ENCODE data around the gene MIS12.

The MIS12 gene

GRCh38 chr17:5467416-5467815, 18.9 kb upstream of the MIS12 start:
- Histone ChIP-seq H3K4me1 (ENCODE audit: control insufficient read depth in 1 of 2, insufficient read depth in 2 of 2, low read length in 2 of 2) (peaks cover 8 to 13% of the 10 kb centered on the region in 2 donors), H3K9ac (ENCODE audit: low read depth in 1 of 2, low read length in 2 of 2) (peak overlapping the region; percentile 78 to 81), H3K4me3 (ENCODE audit: low read depth in 1 of 2, low read length in 2 of 2) (peak overlapping the region; percentile 93 to 94), H3K9me3 (ENCODE audit: control insufficient read depth in 1 of 2, low read length in 2 of 2) (no peaks in the 10 kb centered on the region), H3K27me3 (ENCODE audit: control insufficient read depth in 1 of 2, insufficient read depth in 2 of 2, low read length in 2 of 2) (no peaks in the 10 kb centered on the region), H3K36me3 (ENCODE audit: control insufficient read depth in 1 of 2, insufficient read depth in 2 of 2, low read length in 2 of 2) (peaks cover 6 to 8% of the 10 kb centered on the region in 2 donors), H3K27ac (ENCODE audit: low read depth, low read length) (no peak overlapping the region)

GRCh38 chr17:5468075-5468473, 18.3 kb upstream of the MIS12 start:
- H3K4me1 ChIP-seq (ENCODE audit: control insufficient read depth in 1 of 2, insufficient read depth in 2 of 2, low read length in 2 of 2) = peaks cover 8 to 13% of the 10 kb centered on the region in 2 donors
- no peaks in the 10 kb centered on the region for H3K9me3 ChIP-seq (ENCODE audit: control insufficient read depth in 1 of 2, low read length in 2 of 2)
- H3K36me3 ChIP-seq (ENCODE audit: control insufficient read depth in 1 of 2, insufficient read depth in 2 of 2, low read length in 2 of 2) = peaks cover 9 to 10% of the 10 kb centered on the region in 2 donors
- H3K9ac ChIP-seq (ENCODE audit: low read depth in 1 of 2, low read length in 2 of 2) = peak overlapping the region; percentile 78 to 81
- H3K4me3 ChIP-seq (ENCODE audit: low read depth in 1 of 2, low read length in 2 of 2) = peak overlapping the region; percentile 93 to 94
- H3K27ac ChIP-seq (ENCODE audit: low read depth, low read length) = no peak overlapping the region
- H3K27me3 ChIP-seq (ENCODE audit: control insufficient read depth in 1 of 2, insufficient read depth in 2 of 2, low read length in 2 of 2) = no peaks in the 10 kb centered on the region

- no peak overlapping the region for H3K27ac ChIP-seq (ENCODE audit: low read depth, low read length)
- no peaks in the 10 kb centered on the region for H3K27me3 ChIP-seq (ENCODE audit: control insufficient read depth in 1 of 2, insufficient read depth in 2 of 2, low read length in 2 of 2)
- no peak overlapping the region for H3K4me3 ChIP-seq (ENCODE audit: low read depth in 1 of 2, low read length in 2 of 2)
- H3K4me1 ChIP-seq (ENCODE audit: control insufficient read depth in 1 of 2, insufficient read depth in 2 of 2, low read length in 2 of 2) = peaks cover 2 to 9% of the 10 kb centered on the region in 2 donors
- no peaks in the 10 kb centered on the region for H3K9me3 ChIP-seq (ENCODE audit: control insufficient read depth in 1 of 2, low read length in 2 of 2)
- H3K9ac ChIP-seq (ENCODE audit: low read depth in 1 of 2, low read length in 2 of 2) = no peak overlapping the region
- peaks cover 36 to 44% of the 10 kb centered on the region in 2 donors for H3K36me3 ChIP-seq (ENCODE audit: control insufficient read depth in 1 of 2, insufficient read depth in 2 of 2, low read length in 2 of 2)
Measured at GRCh38 chr17:5472511-5472910, 13.9 kb upstream of the MIS12 start.

GRCh38 chr17:5473906-5474305, 12.5 kb upstream of the MIS12 start:
- Histone ChIP-seq H3K9me3 (ENCODE audit: control insufficient read depth in 1 of 2, low read length in 2 of 2) (no peaks in the 10 kb centered on the region), H3K36me3 (ENCODE audit: control insufficient read depth in 1 of 2, insufficient read depth in 2 of 2, low read length in 2 of 2) (peaks cover 47 to 57% of the 10 kb centered on the region in 2 donors), H3K4me1 (ENCODE audit: control insufficient read depth in 1 of 2, insufficient read depth in 2 of 2, low read length in 2 of 2) (no peaks in the 10 kb centered on the region), H3K9ac (ENCODE audit: low read depth in 1 of 2, low read length in 2 of 2) (no peak overlapping the region), H3K27me3 (ENCODE audit: control insufficient read depth in 1 of 2, insufficient read depth in 2 of 2, low read length in 2 of 2) (no peaks in the 10 kb centered on the region), H3K27ac (ENCODE audit: low read depth, low read length) (no peak overlapping the region), H3K4me3 (ENCODE audit: low read depth in 1 of 2, low read length in 2 of 2) (no peak overlapping the region)

GRCh38 chr17:5478992-5479391, 7.4 kb upstream of the MIS12 start:
- H3K36me3 ChIP-seq (ENCODE audit: control insufficient read depth in 1 of 2, insufficient read depth in 2 of 2, low read length in 2 of 2) = peaks cover 51 to 87% of the 10 kb centered on the region in 2 donors

GRCh38 chr17:5480962-5481361, 5.4 kb upstream of the MIS12 start:
- H3K36me3 ChIP-seq (ENCODE audit: control insufficient read depth in 1 of 2, insufficient read depth in 2 of 2, low read length in 2 of 2) = peaks cover 39 to 74% of the 10 kb centered on the region in 2 donors
- H3K27me3 ChIP-seq (ENCODE audit: control insufficient read depth in 1 of 2, insufficient read depth in 2 of 2, low read length in 2 of 2) = no peaks in the 10 kb centered on the region
- H3K4me3 ChIP-seq (ENCODE audit: low read depth in 1 of 2, low read length in 2 of 2) = no peak overlapping the region
- H3K4me1 ChIP-seq (ENCODE audit: control insufficient read depth in 1 of 2, insufficient read depth in 2 of 2, low read length in 2 of 2) = peaks cover 8% of the 10 kb centered on the region in 2 donors
- no peaks in the 10 kb centered on the region for H3K9me3 ChIP-seq (ENCODE audit: control insufficient read depth in 1 of 2, low read length in 2 of 2)
- no peak overlapping the region for H3K9ac ChIP-seq (ENCODE audit: low read depth in 1 of 2, low read length in 2 of 2)
- no peak overlapping the region for H3K27ac ChIP-seq (ENCODE audit: low read depth, low read length)

More at GRCh38 chr17:5478992-5479391, 7.4 kb upstream of the MIS12 start:
- no peak overlapping the region for H3K4me3 ChIP-seq (ENCODE audit: low read depth in 1 of 2, low read length in 2 of 2)
- H3K9ac ChIP-seq (ENCODE audit: low read depth in 1 of 2, low read length in 2 of 2) = no peak overlapping the region
- H3K9me3 ChIP-seq (ENCODE audit: control insufficient read depth in 1 of 2, low read length in 2 of 2) = no peaks in the 10 kb centered on the region
- H3K4me1 ChIP-seq (ENCODE audit: control insufficient read depth in 1 of 2, insufficient read depth in 2 of 2, low read length in 2 of 2) = no peaks in the 10 kb centered on the region
- H3K27me3 ChIP-seq (ENCODE audit: control insufficient read depth in 1 of 2, insufficient read depth in 2 of 2, low read length in 2 of 2) = no peaks in the 10 kb centered on the region
- H3K27ac ChIP-seq (ENCODE audit: low read depth, low read length) = no peak overlapping the region

GRCh38 chr17:5481451-5481850, 4.9 kb upstream of the MIS12 start:
- Histone ChIP-seq H3K36me3 (ENCODE audit: control insufficient read depth in 1 of 2, insufficient read depth in 2 of 2, low read length in 2 of 2) (peaks cover 38 to 69% of the 10 kb centered on the region in 2 donors), H3K4me3 (ENCODE audit: low read depth in 1 of 2, low read length in 2 of 2) (no peak overlapping the region), H3K27ac (ENCODE audit: low read depth, low read length) (no peak overlapping the region), H3K9me3 (ENCODE audit: control insufficient read depth in 1 of 2, low read length in 2 of 2) (no peaks in the 10 kb centered on the region), H3K4me1 (ENCODE audit: control insufficient read depth in 1 of 2, insufficient read depth in 2 of 2, low read length in 2 of 2) (peaks cover 8% of the 10 kb centered on the region in 2 donors), H3K9ac (ENCODE audit: low read depth in 1 of 2, low read length in 2 of 2) (no peak overlapping the region), H3K27me3 (ENCODE audit: control insufficient read depth in 1 of 2, insufficient read depth in 2 of 2, low read length in 2 of 2) (no peaks in the 10 kb centered on the region)

GRCh38 chr17:5485270-5486205, 828 bp upstream of the MIS12 start, which contains the start of gene DERL2:
Gene DERL2 (minus strand): TSS chr17:5486178. CDS start chr17:5486161, 17 bp downstream.
- Histone ChIP-seq H3K36me3 (ENCODE audit: control insufficient read depth in 1 of 2, insufficient read depth in 2 of 2, low read length in 2 of 2) (peaks cover 18 to 53% of the 10 kb centered on the region in 2 donors), H3K27me3 (ENCODE audit: control insufficient read depth in 1 of 2, insufficient read depth in 2 of 2, low read length in 2 of 2) (no peaks in the 10 kb centered on the region)

GRCh38 chr17:5488752-5489151, 2.4 kb downstream of the MIS12 start:
- H3K9ac ChIP-seq (ENCODE audit: low read depth in 1 of 2, low read length in 2 of 2) = no peak overlapping the region

More at GRCh38 chr17:5485270-5486205, 828 bp upstream of the MIS12 start, which contains the start of gene DERL2:
- Histone ChIP-seq H3K9ac (ENCODE audit: low read depth in 1 of 2, low read length in 2 of 2) (peak within 1 kb of the TSS; percentile 91 to 97), H3K27ac (ENCODE audit: low read depth, low read length) (peak within 1 kb of the TSS; percentile 99), H3K4me3 (ENCODE audit: low read depth in 1 of 2, low read length in 2 of 2) (peak within 1 kb of the TSS; percentile 89 to 98), H3K4me1 (ENCODE audit: control insufficient read depth in 1 of 2, insufficient read depth in 2 of 2, low read length in 2 of 2) (peaks cover 19 to 21% of the 10 kb centered on the region in 2 donors), H3K9me3 (ENCODE audit: control insufficient read depth in 1 of 2, low read length in 2 of 2) (no peaks in the 10 kb centered on the region)

GRCh38 chr17:5492970-5493369, 6.6 kb downstream of the MIS12 start:
- peaks cover 2 to 5% of the 10 kb centered on the region in 2 donors for H3K4me1 ChIP-seq (ENCODE audit: control insufficient read depth in 1 of 2, insufficient read depth in 2 of 2, low read length in 2 of 2)
- H3K27ac ChIP-seq (ENCODE audit: low read depth, low read length) = no peak overlapping the region
- no peak overlapping the region for H3K9ac ChIP-seq (ENCODE audit: low read depth in 1 of 2, low read length in 2 of 2)
- H3K27me3 ChIP-seq (ENCODE audit: control insufficient read depth in 1 of 2, insufficient read depth in 2 of 2, low read length in 2 of 2) = no peaks in the 10 kb centered on the region
- H3K9me3 ChIP-seq (ENCODE audit: control insufficient read depth in 1 of 2, low read length in 2 of 2) = no peaks in the 10 kb centered on the region
- H3K36me3 ChIP-seq (ENCODE audit: control insufficient read depth in 1 of 2, insufficient read depth in 2 of 2, low read length in 2 of 2) = peaks cover 5 to 29% of the 10 kb centered on the region in 2 donors
- no peak overlapping the region for H3K4me3 ChIP-seq (ENCODE audit: low read depth in 1 of 2, low read length in 2 of 2)

More at GRCh38 chr17:5488752-5489151, 2.4 kb downstream of the MIS12 start:
- Histone ChIP-seq H3K4me1 (ENCODE audit: control insufficient read depth in 1 of 2, insufficient read depth in 2 of 2, low read length in 2 of 2) (peaks cover 19 to 21% of the 10 kb centered on the region in 2 donors), H3K9me3 (ENCODE audit: control insufficient read depth in 1 of 2, low read length in 2 of 2) (no peaks in the 10 kb centered on the region), H3K36me3 (ENCODE audit: control insufficient read depth in 1 of 2, insufficient read depth in 2 of 2, low read length in 2 of 2) (peaks cover 5 to 31% of the 10 kb centered on the region in 2 donors), H3K4me3 (ENCODE audit: low read depth in 1 of 2, low read length in 2 of 2) (no peak overlapping the region), H3K27me3 (ENCODE audit: control insufficient read depth in 1 of 2, insufficient read depth in 2 of 2, low read length in 2 of 2) (no peaks in the 10 kb centered on the region), H3K27ac (ENCODE audit: low read depth, low read length) (no peak overlapping the region)
